Stimulated activated effector memory CD8-positive, alpha-beta T cell treated with anti-CD3 and anti-CD28 coated beads, Interleukin-12 subunit alpha, Interleukin-12 subunit beta, amount 100 ng/mL, for 72 hours (primary cell): ENCODE data around the gene TMEM109.
A peak's percentile ranks its signal among the peaks of the same experiment; 100 is the strongest.

Experiments
- ATAC-seq: fragments of 150-1000 bp; cut with Tn5 transposase; 2 replicates; pipeline ENCODE4 v1.10.0; 2021
- DNase-seq, 2 donors: peaks; one replicate each; pipeline ENCODE4 v3.0.0; 2021 to 2022; ENCODE audit warnings: low spot score in 2 of 2
- H3K27ac Mint-ChIP-seq: one replicate; pipeline ENCODE4 v1.8.0; 2022; ENCODE audit warnings: mild to moderate bottlenecking, mixed read lengths
- H3K36me3 Mint-ChIP-seq: one replicate; pipeline ENCODE4 v1.8.0; 2022; ENCODE audit warnings: mild to moderate bottlenecking, mixed read lengths
- H3K4me1 Mint-ChIP-seq: one replicate; pipeline ENCODE4 v1.8.0; 2022; ENCODE audit warnings: mixed read lengths
- H3K4me3 Mint-ChIP-seq: one replicate; pipeline ENCODE4 v1.8.0; 2022; ENCODE audit warnings: mild to moderate bottlenecking, mixed read lengths
- H3K9me3 Mint-ChIP-seq: one replicate; pipeline ENCODE4 v1.8.0; 2022; ENCODE audit warnings: mixed read lengths

Gene TMEM109

GRCh38 chr11:60874421-60875365, 39.3 kb upstream of the TMEM109 start:
- DNase-seq: no peak
- peaks cover 14% of the 10 kb centered on the region for H3K36me3 Mint-ChIP-seq
- no peak for ATAC-seq
- peaks cover 7% of the 10 kb centered on the region for H3K4me1 Mint-ChIP-seq
- no peak overlapping the region for H3K4me3 Mint-ChIP-seq
- no peak overlapping the region for H3K27ac Mint-ChIP-seq
- H3K9me3 Mint-ChIP-seq: no peaks in the 10 kb centered on the region

DNA sequence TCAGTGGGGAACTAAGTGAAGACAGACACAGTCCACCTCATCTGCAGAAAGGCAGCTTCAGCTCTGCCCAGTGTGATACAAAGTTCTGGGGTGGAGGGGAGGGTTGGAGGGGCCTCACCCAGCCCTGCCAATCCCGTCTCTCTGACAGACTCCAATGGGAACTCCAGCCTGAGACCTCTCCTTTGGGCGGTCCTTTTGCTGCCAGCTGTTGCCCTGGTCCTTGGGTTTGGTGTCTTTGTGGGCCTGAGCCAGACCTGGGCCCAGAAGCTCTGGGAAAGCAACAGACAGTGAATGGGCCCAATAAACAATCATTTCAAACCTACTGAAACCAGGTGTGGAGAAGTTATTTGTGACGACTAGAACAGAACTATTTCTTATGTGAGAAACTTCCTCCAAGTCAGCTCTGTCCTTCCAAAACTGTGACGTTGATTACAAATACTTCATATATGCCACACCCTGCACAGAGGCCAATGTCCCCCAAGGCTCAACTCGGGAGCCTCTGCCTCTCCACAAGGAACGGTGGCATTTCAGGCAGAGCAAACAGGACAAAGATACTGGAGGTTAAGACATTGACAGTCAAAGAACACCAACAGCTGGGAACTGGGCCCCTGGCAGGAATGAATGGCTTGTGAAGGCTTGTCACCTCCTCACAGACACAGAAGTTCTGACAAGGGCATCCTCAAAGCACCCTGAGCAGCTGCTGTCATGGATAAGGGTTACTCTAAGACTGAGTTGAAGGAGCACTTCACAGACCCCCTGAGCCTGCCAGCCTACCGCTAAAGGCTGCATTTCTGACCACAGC, 38.4 kb upstream of the TMEM109 start:
- Mint-ChIP-seq H3K27ac (no peak overlapping the region), H3K4me3 (no peak overlapping the region), H3K9me3 (no peaks in the 10 kb centered on the region), H3K4me1 (peaks cover 7% of the 10 kb centered on the region), H3K36me3 (peaks cover 15% of the 10 kb centered on the region)
- ATAC-seq (no peak), DNase-seq (no peak)

DNA sequence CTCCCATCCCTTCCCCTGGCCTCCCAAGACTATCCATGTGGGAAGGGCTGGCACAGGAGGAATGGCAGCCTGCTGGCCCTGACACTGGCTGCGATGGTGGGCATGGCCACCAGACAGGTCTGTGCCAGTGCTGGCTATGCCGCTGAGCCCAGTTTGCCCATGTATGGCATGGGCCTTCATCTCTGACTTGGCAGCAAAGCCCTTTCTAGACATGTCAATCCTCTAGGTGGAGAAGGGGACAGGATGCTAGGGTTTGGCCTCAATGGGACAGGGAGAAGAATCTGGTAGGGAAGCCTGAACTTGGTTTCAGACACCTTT, 37.8 kb upstream of the TMEM109 start:
- H3K4me1 Mint-ChIP-seq: peaks cover 7% of the 10 kb centered on the region
- ATAC-seq: no peak
- no peaks in the 10 kb centered on the region for H3K9me3 Mint-ChIP-seq
- H3K36me3 Mint-ChIP-seq: peaks cover 20% of the 10 kb centered on the region
- H3K27ac Mint-ChIP-seq: no peak overlapping the region
- no peak for DNase-seq
- H3K4me3 Mint-ChIP-seq: no peak overlapping the region

DNA sequence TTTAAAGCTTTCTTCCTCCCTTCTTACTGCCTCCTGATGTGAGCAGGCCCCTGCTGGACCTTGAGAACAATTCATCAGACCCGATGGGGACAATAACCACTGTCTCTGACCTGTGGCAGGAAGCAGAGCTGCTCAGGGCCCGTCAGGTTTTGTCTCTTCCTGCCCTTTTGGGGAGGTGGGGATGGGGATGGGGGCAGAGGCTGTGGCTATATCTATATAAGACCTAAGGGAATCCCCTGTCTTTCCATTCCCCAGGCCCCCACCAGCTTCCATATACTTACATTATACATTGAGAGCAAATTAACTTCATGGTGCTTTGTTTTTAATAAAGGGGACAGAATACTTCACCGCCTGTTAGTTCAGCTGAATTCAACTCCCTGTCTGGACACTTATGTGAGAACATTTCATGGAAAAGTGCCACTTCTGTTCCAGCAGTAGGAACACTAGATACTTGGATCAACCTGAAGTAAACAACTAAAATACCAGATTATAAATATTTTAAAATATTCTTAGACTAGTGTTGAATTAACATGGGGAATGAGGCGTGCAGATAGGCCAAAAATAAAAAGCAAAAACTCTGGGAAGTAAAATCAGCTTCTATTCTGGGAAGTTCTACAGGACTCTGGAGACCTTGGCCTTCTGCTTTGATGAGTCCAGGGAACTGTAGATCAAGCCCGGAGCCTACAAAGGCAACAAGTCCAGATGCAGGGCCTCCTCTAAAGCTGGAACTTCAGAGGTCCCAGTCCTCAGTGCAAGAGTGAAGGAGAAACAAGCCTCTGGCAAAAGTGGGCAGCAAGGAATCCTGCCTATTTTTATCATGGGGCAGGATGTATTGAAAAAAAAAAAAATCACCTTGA, 35.5 kb upstream of the TMEM109 start:
- H3K36me3 Mint-ChIP-seq: peaks cover 33% of the 10 kb centered on the region
- peaks cover 2% of the 10 kb centered on the region for H3K4me1 Mint-ChIP-seq
- H3K9me3 Mint-ChIP-seq: no peaks in the 10 kb centered on the region
- DNase-seq (no peak), ATAC-seq (no peak)
- H3K4me3 Mint-ChIP-seq: no peak overlapping the region
- H3K27ac Mint-ChIP-seq: no peak overlapping the region

DNA sequence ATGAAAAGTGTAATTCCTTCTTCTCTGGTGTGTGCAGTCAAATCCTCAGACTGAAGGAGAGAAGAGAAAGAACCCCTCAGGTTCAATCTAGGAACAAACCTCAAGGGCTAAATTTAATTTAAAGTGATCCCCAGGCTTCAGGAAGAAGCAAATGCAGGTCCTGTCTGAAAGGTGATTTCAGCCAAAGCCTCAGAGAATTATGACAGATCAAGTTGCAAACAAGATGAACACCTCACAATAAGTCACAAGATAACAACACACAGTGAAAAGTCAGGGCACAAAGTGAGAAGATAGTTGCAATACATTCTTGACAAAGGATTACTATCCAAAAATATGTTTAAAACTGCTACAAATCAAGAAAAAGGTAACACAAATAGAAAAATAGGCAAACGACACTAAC, 34.9 kb upstream of the TMEM109 start:
- peaks cover 39% of the 10 kb centered on the region for H3K36me3 Mint-ChIP-seq
- peaks cover 9% of the 10 kb centered on the region for H3K4me1 Mint-ChIP-seq
- no peak overlapping the region for H3K27ac Mint-ChIP-seq
- ATAC-seq (no peak), DNase-seq (no peak)
- H3K4me3 Mint-ChIP-seq: no peak overlapping the region
- no peaks in the 10 kb centered on the region for H3K9me3 Mint-ChIP-seq

DNA sequence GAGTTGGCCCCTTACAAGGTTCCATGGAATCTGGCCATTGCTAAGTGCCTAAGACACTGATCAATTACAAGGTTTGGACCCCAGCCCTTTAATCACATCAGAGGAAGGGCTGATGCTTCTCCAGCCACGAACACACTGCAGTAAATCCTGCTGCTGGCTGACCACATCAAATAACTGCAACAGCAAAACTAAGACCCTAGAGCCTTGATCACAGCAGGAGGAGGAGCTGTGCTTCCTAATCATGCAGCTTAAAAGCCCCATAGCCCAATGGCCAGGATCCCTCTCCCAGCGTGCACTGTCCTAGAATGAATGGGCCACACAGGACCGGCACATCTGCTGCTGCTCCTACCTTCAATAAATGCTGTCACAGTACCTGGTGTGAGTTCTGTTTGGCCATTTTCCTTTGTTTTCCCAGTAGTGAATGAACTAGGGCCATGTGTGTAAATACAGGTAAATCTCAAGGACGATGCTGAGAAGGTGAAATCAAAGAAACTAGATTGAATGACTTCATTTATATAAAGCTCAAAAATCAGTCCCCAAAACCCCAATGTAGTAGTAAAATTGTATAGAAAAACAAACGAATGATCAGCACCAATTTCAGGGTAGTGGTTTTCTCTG, 33.9 kb upstream of the TMEM109 start:
- H3K27ac Mint-ChIP-seq: peak overlapping the region; percentile 10
- no peak for ATAC-seq
- no peaks in the 10 kb centered on the region for H3K9me3 Mint-ChIP-seq
- no peak overlapping the region for H3K4me3 Mint-ChIP-seq
- peaks cover 39% of the 10 kb centered on the region for H3K36me3 Mint-ChIP-seq
- peaks cover 9% of the 10 kb centered on the region for H3K4me1 Mint-ChIP-seq
- no peak for DNase-seq

GRCh38 chr11:60880643-60881282, 33.2 kb upstream of the TMEM109 start:
- Mint-ChIP-seq H3K27ac (peak overlapping the region; percentile 10), H3K4me3 (no peak overlapping the region), H3K9me3 (no peaks in the 10 kb centered on the region), H3K4me1 (peaks cover 9% of the 10 kb centered on the region), H3K36me3 (peaks cover 39% of the 10 kb centered on the region)
- ATAC-seq (no peak), DNase-seq (no peak)

GRCh38 chr11:60887556-60887955, 26.4 kb upstream of the TMEM109 start:
- ATAC-seq (peak; percentile 79), DNase-seq (no peak)
- Mint-ChIP-seq H3K4me1 (peaks cover 9% of the 10 kb centered on the region), H3K27ac (peak overlapping the region; percentile 34), H3K9me3 (no peaks in the 10 kb centered on the region), H3K36me3 (peaks cover 45% of the 10 kb centered on the region), H3K4me3 (no peak overlapping the region)

GRCh38 chr11:60889869-60890311, 24.1 kb upstream of the TMEM109 start:
- Mint-ChIP-seq H3K9me3 (no peaks in the 10 kb centered on the region), H3K4me1 (no peaks in the 10 kb centered on the region), H3K36me3 (peaks cover 58% of the 10 kb centered on the region), H3K27ac (peak overlapping the region; percentile 55), H3K4me3 (no peak overlapping the region)
- DNase-seq (no peak), ATAC-seq (no peak)

DNA sequence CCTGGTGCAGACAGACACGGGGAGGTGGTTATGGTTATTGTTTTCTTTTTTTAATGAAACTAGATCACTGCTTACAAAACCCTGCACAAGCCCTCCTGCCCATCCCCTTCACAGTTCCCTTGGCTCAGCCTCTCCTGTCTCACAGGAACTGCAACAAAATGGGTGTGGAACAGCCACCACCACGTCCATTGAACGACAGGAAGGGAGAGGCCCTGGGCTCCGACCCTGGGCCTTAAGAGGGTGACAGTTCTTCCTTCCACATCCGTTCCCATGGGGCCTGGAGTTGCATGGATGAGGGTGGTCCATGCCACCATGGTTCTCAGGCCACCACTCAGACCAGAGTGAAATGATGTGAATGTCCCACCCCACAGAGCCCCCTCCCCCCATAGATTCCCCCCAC, 23.3 kb upstream of the TMEM109 start:
- ATAC-seq (no peak), DNase-seq (no peak)
- Mint-ChIP-seq H3K4me1 (no peaks in the 10 kb centered on the region), H3K4me3 (no peak overlapping the region), H3K27ac (no peak overlapping the region), H3K36me3 (peaks cover 66% of the 10 kb centered on the region), H3K9me3 (no peaks in the 10 kb centered on the region)

- no peak overlapping the region for H3K4me3 Mint-ChIP-seq
- peaks cover 71% of the 10 kb centered on the region for H3K36me3 Mint-ChIP-seq
- peak overlapping the region; percentile 36 for H3K27ac Mint-ChIP-seq
- DNase-seq (no peak), ATAC-seq (no peak)
- H3K9me3 Mint-ChIP-seq: no peaks in the 10 kb centered on the region
- no peaks in the 10 kb centered on the region for H3K4me1 Mint-ChIP-seq
Observed at GRCh38 chr11:60891103-60891741, 22.7 kb upstream of the TMEM109 start.

GRCh38 chr11:60895687-60896086, 18.3 kb upstream of the TMEM109 start:
- no peaks in the 10 kb centered on the region for H3K9me3 Mint-ChIP-seq
- H3K27ac Mint-ChIP-seq: peak overlapping the region; percentile 21
- H3K4me3 Mint-ChIP-seq: no peak overlapping the region
- ATAC-seq (no peak), DNase-seq (no peak)
- no peaks in the 10 kb centered on the region for H3K4me1 Mint-ChIP-seq
- peaks cover 96% of the 10 kb centered on the region for H3K36me3 Mint-ChIP-seq

GRCh38 chr11:60897496-60897895, 16.5 kb upstream of the TMEM109 start:
- ATAC-seq (no peak), DNase-seq (no peak)
- Mint-ChIP-seq H3K9me3 (no peaks in the 10 kb centered on the region), H3K27ac (no peak overlapping the region), H3K4me1 (peaks cover 3% of the 10 kb centered on the region), H3K4me3 (no peak overlapping the region), H3K36me3 (peaks cover 100% of the 10 kb centered on the region)
